CD4-positive, CD25-positive, alpha-beta regulatory T cell (primary cell): ENCODE data around the gene WDFY4. TPM values are rescaled to one million over a fixed set of nuclear protein-coding genes. Genes with fewer than 3 reads are reported as not detected.

ENCODE experiments used
- ATAC-seq, 2 donors: fragments of 150-1000 bp; cut with Tn5 transposase; one replicate each; pipeline ENCODE4 v1.10.0; 2021; ENCODE audit warnings: low read depth in 2 of 2, moderate number of reproducible peaks in 2 of 2, moderate library complexity in 1 of 2
- DNase-seq, 3 donors: peaks; one replicate each; pipeline versions ENCODE4 v3.0.0 to v3.0.0-alpha.2; 2012 to 2022; ENCODE audit warnings: mixed read lengths in 1 of 3
- H3K27ac ChIP-seq: one replicate; pipeline ENCODE4 v1.7.0; 2013; ENCODE audit warnings: mild to moderate bottlenecking, low read length; ENCODE audit not compliant: insufficient read depth, poor library complexity, severe bottlenecking
- H3K27me3 ChIP-seq: one replicate; pipeline ENCODE4 v1.7.0; 2013; ENCODE audit warnings: low read length; ENCODE audit not compliant: control insufficient read depth, insufficient read depth
- H3K36me3 ChIP-seq: one replicate; pipeline ENCODE4 v1.7.0; 2013; ENCODE audit warnings: mild to moderate bottlenecking, low read length, moderate library complexity; ENCODE audit not compliant: control insufficient read depth, insufficient read depth
- H3K4me1 ChIP-seq: 2 replicates; pipeline ENCODE4 v1.7.0; 2013; ENCODE audit warnings: mild to moderate bottlenecking, low read length; ENCODE audit not compliant: insufficient read depth, control insufficient read depth, poor library complexity, severe bottlenecking
- H3K4me3 ChIP-seq: one replicate; pipeline ENCODE4 v1.7.0; 2013; ENCODE audit warnings: low read depth, mild to moderate bottlenecking, low read length, moderate library complexity
- H3K9me3 ChIP-seq, 2 experiments: 1 replicate in 1 of 2; 2 replicates in 1 of 2; pipeline ENCODE4 v1.7.0; 2013; ENCODE audit warnings: low read length in 2 of 2, mild to moderate bottlenecking in 1 of 2, moderate library complexity in 1 of 2; ENCODE audit not compliant: control insufficient read depth in 2 of 2
- H3K27ac Mint-ChIP-seq, 3 donors: one replicate each; pipeline ENCODE4 v1.8.0; 2020 to 2022; ENCODE audit warnings: mild to moderate bottlenecking in 3 of 3, mixed read lengths in 3 of 3, moderate library complexity in 2 of 3
- H3K27me3 Mint-ChIP-seq: one replicate; pipeline ENCODE4 v1.8.0; 2022; ENCODE audit warnings: mild to moderate bottlenecking, mixed read lengths
- H3K36me3 Mint-ChIP-seq: one replicate; pipeline ENCODE4 v1.8.0; 2020; ENCODE audit warnings: mixed read lengths
- H3K4me1 Mint-ChIP-seq, 4 donors: one replicate each; pipeline ENCODE4 v1.8.0; 2020 to 2022; ENCODE audit warnings: mixed read lengths in 4 of 4, mild to moderate bottlenecking in 1 of 4
- H3K4me3 Mint-ChIP-seq, 4 donors: one replicate each; pipeline ENCODE4 v1.8.0; 2020 to 2022; ENCODE audit warnings: mild to moderate bottlenecking in 4 of 4, mixed read lengths in 4 of 4, moderate library complexity in 3 of 4
- H3K9me3 Mint-ChIP-seq, 7 donors: one replicate each; pipeline ENCODE4 v1.8.0; 2020 to 2022; ENCODE audit warnings: mixed read lengths in 7 of 7, mild to moderate bottlenecking in 3 of 7, moderate library complexity in 2 of 7
- polyA plus RNA-seq, 4 donors: library from polyadenylated mRNA; unstranded; fragments of 300-500 nt; fragmentation: Illumina TruSeq; gene quantifications; one replicate each; pipeline ENCODE4 v1.2.3, GENCODE V29; 2021
- total RNA-seq: library from RNA; stranded (reverse); gene quantifications from one replicate; pipeline ENCODE4 v1.2.3, GENCODE V29; 2022

Gene WDFY4
- total and polyA plus RNA-seq, 5 donors from 2014 or later: 0.15 to 0.57 (median 0.34) TPM

DNA sequence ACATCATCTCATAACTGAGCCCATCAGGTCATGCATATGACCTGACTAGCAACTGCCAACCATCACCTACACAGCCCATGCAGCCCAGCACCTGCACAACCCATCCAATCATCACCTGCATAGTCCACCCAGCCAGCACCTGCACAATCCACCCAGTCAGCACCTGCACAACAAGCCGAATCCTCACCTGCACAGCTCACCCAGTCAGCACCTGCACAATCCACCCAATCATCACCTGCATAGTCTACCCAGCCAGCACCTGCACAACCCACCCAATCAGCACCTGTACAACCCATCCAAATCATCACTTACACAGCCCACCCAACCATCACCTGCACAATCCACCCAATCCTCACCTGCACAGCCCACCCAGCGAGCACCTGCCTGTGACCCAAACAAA, 33.4 kb upstream of the WDFY4 start:
- H3K27ac Mint-ChIP-seq: peak overlapping the region in 2 of 3 donors; percentile 4 to 85
- H3K4me3 Mint-ChIP-seq: peak overlapping the region in 1 of 4 donors; percentile 31
- peaks cover 8% of the 10 kb centered on the region for H3K27me3 Mint-ChIP-seq

GRCh38 chr10:48651839-48652238, 32.8 kb upstream of the WDFY4 start:
- peaks cover 8% of the 10 kb centered on the region for H3K27me3 Mint-ChIP-seq
- H3K4me1 ChIP-seq: peaks cover 14% of the 10 kb centered on the region
- H3K27me3 ChIP-seq: peaks cover 4% of the 10 kb centered on the region
- H3K4me3 Mint-ChIP-seq: no peak overlapping the region
- no peak overlapping the region for H3K27ac Mint-ChIP-seq
- no peaks in the 10 kb centered on the region for H3K9me3 ChIP-seq
- H3K36me3 ChIP-seq: no peaks in the 10 kb centered on the region
- peaks cover 2 to 14% (median 5%) of the 10 kb centered on the region in 4 donors for H3K4me1 Mint-ChIP-seq
- H3K4me3 ChIP-seq: no peak overlapping the region
- H3K27ac ChIP-seq: no peak overlapping the region
- H3K9me3 Mint-ChIP-seq: peaks cover 0 to 3% (median 0%) of the 10 kb centered on the region in 7 donors
- DNase-seq (no peak), ATAC-seq (no peak)
- no peaks in the 10 kb centered on the region for H3K36me3 Mint-ChIP-seq

More for the DNA sequence above, 33.4 kb upstream of the WDFY4 start:
- no peak overlapping the region for H3K4me3 ChIP-seq
- no peaks in the 10 kb centered on the region for H3K9me3 ChIP-seq
- DNase-seq (no peak), ATAC-seq (no peak)
- Mint-ChIP-seq H3K36me3 (no peaks in the 10 kb centered on the region), H3K4me1 (peaks cover 0 to 8% (median under 1%) of the 10 kb centered on the region in 4 donors), H3K9me3 (peaks cover 0 to 1% (median 0%) of the 10 kb centered on the region in 7 donors)
- peaks cover 4% of the 10 kb centered on the region for H3K27me3 ChIP-seq
- H3K36me3 ChIP-seq: no peaks in the 10 kb centered on the region
- no peak overlapping the region for H3K27ac ChIP-seq
- peaks cover 9% of the 10 kb centered on the region for H3K4me1 ChIP-seq

- Mint-ChIP-seq H3K4me1 (peaks cover 2 to 15% (median 5%) of the 10 kb centered on the region in 4 donors), H3K36me3 (no peaks in the 10 kb centered on the region), H3K4me3 (no peak overlapping the region), H3K9me3 (peaks cover 0 to 3% (median 0%) of the 10 kb centered on the region in 7 donors), H3K27me3 (peaks cover 8% of the 10 kb centered on the region), H3K27ac (no peak overlapping the region)
- H3K36me3 ChIP-seq: no peaks in the 10 kb centered on the region
- DNase-seq (no peak), ATAC-seq (no peak)
- H3K9me3 ChIP-seq: no peaks in the 10 kb centered on the region
- no peak overlapping the region for H3K4me3 ChIP-seq
- H3K27ac ChIP-seq: no peak overlapping the region
- H3K4me1 ChIP-seq: peaks cover 15% of the 10 kb centered on the region
- H3K27me3 ChIP-seq: peaks cover 4% of the 10 kb centered on the region
Observed at GRCh38 chr10:48652344-48652743, 32.3 kb upstream of the WDFY4 start.

GRCh38 chr10:48653347-48653746, 31.3 kb upstream of the WDFY4 start:
- peaks cover 15% of the 10 kb centered on the region for H3K4me1 ChIP-seq
- Mint-ChIP-seq H3K36me3 (no peaks in the 10 kb centered on the region), H3K4me1 (peaks cover 2 to 21% (median 5%) of the 10 kb centered on the region in 4 donors), H3K9me3 (peaks cover 0 to 3% (median 0%) of the 10 kb centered on the region in 7 donors), H3K4me3 (no peak overlapping the region), H3K27ac (no peak overlapping the region), H3K27me3 (peaks cover 13% of the 10 kb centered on the region)
- H3K4me3 ChIP-seq: no peak overlapping the region
- no peak for ATAC-seq
- no peak overlapping the region for H3K27ac ChIP-seq
- no peak for DNase-seq
- H3K36me3 ChIP-seq: no peaks in the 10 kb centered on the region
- H3K27me3 ChIP-seq: peaks cover 4% of the 10 kb centered on the region
- H3K9me3 ChIP-seq: no peaks in the 10 kb centered on the region

DNA sequence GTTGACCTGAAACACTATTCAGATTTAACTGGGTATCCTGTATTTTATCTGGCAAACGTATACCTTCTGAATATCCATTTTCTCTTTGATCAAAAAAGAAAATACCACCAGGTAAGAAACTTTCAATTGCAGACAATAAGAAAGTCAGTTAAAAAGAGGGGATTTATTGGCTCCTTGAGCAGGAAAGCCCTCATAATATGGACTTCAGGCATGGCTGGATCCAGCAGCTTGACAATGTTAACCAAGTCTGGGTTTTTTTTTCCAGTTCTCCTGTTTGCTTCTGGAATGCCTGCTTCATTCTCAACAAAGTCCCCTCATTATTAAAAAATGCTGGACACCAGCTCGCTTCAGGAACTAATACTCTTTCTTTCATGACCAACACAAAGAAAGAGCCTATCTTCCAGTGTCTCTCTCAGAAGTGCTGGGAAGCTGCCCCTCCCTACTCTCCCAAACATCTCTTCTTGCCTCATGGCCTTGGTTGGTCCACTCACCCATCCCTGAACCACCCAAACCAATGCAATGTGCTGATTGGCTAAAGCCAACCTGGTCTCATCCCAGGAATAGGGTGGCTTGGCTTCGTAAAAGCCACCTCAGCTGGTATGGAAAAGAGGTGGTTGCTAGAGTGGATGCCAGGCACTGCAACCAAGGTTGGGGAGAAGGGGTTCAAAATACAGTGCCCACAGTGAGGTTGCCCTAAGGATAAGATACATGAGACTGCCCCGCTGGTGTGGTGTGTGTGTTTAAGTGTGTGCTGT, 30.6 kb upstream of the WDFY4 start:
- Histone ChIP-seq H3K27me3 (peaks cover 4% of the 10 kb centered on the region), H3K27ac (no peak overlapping the region), H3K9me3 (no peaks in the 10 kb centered on the region), H3K4me3 (no peak overlapping the region), H3K4me1 (peaks cover 15% of the 10 kb centered on the region), H3K36me3 (no peaks in the 10 kb centered on the region)
- peak overlapping the region in 1 of 4 donors; percentile 38 for H3K4me3 Mint-ChIP-seq
- no peak for ATAC-seq
- H3K27me3 Mint-ChIP-seq: peaks cover 14% of the 10 kb centered on the region
- peak overlapping the region in 1 of 3 donors; percentile 20 for H3K27ac Mint-ChIP-seq
- no peak for DNase-seq
- no peaks in the 10 kb centered on the region for H3K36me3 Mint-ChIP-seq
- peaks cover 2 to 21% (median 5%) of the 10 kb centered on the region in 4 donors for H3K4me1 Mint-ChIP-seq
- peaks cover 0 to 3% (median 0%) of the 10 kb centered on the region in 7 donors for H3K9me3 Mint-ChIP-seq

DNA sequence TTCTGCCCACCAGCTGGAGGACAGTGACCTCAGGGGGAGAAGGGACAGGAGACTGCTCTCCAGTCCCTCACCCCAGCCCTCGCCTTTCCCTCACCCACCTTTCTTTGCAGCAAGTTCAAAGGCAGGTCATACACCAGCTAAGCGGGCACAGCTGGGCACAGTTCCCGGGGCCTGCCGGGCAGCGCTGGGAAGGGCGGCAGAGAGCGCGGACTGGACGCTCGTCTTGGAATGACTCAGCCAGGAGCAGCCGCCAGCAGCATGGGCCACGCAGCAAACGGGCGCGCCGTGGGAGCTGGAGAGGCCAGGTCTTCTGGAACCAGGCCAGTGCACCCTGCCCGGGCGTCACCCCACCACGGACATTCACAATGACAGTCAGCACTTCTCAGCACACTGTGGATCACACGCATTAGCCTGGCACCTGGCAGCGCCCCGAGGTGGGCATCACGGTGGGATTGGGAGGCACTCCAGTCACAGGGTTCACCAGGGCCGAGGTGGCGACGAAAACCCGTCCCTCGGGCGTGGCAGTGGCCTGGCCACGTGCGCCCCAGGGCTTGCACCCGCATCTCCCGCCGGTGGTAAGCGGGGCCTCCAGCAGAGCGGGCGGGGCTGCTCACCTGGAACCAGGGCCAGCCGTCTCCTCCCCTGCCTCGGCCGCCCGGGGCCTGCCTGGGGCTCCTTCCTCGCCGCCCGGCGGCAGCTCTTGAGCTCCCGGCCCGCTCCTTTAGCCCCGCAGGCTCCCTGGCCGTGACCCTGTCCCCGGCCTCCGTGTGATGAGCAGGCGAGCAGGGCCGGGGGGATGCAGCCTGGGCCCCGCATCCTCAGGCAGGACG, 29.0 kb upstream of the WDFY4 start:
- ATAC-seq (no peak), DNase-seq (no peak)
- H3K4me1 Mint-ChIP-seq: peaks cover 2 to 21% (median 5%) of the 10 kb centered on the region in 4 donors
- Histone ChIP-seq H3K36me3 (no peaks in the 10 kb centered on the region), H3K27me3 (peaks cover 4% of the 10 kb centered on the region), H3K4me1 (peaks cover 15% of the 10 kb centered on the region), H3K4me3 (no peak overlapping the region), H3K27ac (no peak overlapping the region), H3K9me3 (no peaks in the 10 kb centered on the region)
- no peak overlapping the region for H3K27ac Mint-ChIP-seq
- peak overlapping the region in 2 of 4 donors; percentile 24 to 66 for H3K4me3 Mint-ChIP-seq
- H3K9me3 Mint-ChIP-seq: peaks cover 0 to 3% (median 0%) of the 10 kb centered on the region in 7 donors
- H3K27me3 Mint-ChIP-seq: peaks cover 18% of the 10 kb centered on the region
- no peaks in the 10 kb centered on the region for H3K36me3 Mint-ChIP-seq

- no peaks in the 10 kb centered on the region for H3K9me3 ChIP-seq
- no peaks in the 10 kb centered on the region for H3K36me3 Mint-ChIP-seq
- H3K4me3 Mint-ChIP-seq: peak overlapping the region in 3 of 4 donors; percentile 55 to 90 (median 85)
- peaks cover 15% of the 10 kb centered on the region for H3K4me1 ChIP-seq
- H3K27ac ChIP-seq: peak overlapping the region; percentile 14
- H3K4me3 ChIP-seq: peak overlapping the region; percentile 48
- DNase-seq (peak; percentile 66 to 91 (median 77)), ATAC-seq (peak; percentile 92 to 93)
- peaks cover 2 to 21% (median 5%) of the 10 kb centered on the region in 4 donors for H3K4me1 Mint-ChIP-seq
- no peaks in the 10 kb centered on the region for H3K36me3 ChIP-seq
- H3K9me3 Mint-ChIP-seq: peaks cover 0 to 1% (median 0%) of the 10 kb centered on the region in 7 donors
- peak overlapping the region in 1 of 3 donors; percentile 26 for H3K27ac Mint-ChIP-seq
- H3K27me3 Mint-ChIP-seq: peaks cover 14% of the 10 kb centered on the region
- peaks cover 4% of the 10 kb centered on the region for H3K27me3 ChIP-seq
Observed at GRCh38 chr10:48656241-48656913, 28.3 kb upstream of the WDFY4 start.
